ENCODE measurements around the gene MYRFL.

DNA sequence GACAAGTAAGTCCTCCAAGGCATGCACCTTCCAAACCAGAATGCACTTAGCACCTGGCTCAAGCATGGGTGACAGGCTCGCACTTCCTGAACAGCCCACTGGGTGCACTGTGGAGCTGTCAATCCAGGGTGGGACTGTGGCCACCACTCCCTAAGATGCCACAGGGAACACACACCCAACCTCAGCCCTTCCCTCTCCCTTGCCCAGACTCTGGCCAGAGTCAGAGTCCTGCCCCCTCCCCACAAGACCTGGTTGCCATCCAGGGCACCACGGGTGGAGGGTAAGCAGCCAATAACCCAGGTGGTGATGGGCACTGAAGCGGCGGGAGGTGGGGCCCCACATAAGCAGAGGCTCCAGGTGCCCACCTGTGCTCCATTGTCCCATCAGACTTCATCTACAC, 160.6 kb downstream of the MYRFL start:
- TF ChIP-seq, protein P1, sequence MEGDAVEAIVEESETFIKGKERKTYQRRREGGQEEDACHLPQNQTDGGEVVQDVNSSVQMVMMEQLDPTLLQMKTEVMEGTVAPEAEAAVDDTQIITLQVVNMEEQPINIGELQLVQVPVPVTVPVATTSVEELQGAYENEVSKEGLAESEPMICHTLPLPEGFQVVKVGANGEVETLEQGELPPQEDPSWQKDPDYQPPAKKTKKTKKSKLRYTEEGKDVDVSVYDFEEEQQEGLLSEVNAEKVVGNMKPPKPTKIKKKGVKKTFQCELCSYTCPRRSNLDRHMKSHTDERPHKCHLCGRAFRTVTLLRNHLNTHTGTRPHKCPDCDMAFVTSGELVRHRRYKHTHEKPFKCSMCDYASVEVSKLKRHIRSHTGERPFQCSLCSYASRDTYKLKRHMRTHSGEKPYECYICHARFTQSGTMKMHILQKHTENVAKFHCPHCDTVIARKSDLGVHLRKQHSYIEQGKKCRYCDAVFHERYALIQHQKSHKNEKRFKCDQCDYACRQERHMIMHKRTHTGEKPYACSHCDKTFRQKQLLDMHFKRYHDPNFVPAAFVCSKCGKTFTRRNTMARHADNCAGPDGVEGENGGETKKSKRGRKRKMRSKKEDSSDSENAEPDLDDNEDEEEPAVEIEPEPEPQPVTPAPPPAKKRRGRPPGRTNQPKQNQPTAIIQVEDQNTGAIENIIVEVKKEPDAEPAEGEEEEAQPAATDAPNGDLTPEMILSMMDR (conservative IDR thresholded peaks at IDR 0.05 in 1 of 2, IDR thresholded peaks at IDR 0.05 in 1 of 2; ENCODE audit: extremely low read depth in 1 of 2, insufficient read depth in 1 of 2, low read depth in 1 of 2, low read length in 2 of 2), result peak; percentile 36 to 42
- no peak for TF ChIP-seq EZH2 (IDR thresholded peaks at IDR 0.05; ENCODE audit: borderline replicate concordance, low read length)
